Fibroblast of skin of left biceps (primary cell): ENCODE data around the gene SDF2L1.
"Not testable (repeated sequence)": the region's sequence is repeated elsewhere in the genome, so short reads cannot be mapped to it uniquely, and the experiment has no call there.

ENCODE experiments used
- DNase-seq, 2 experiments: peaks; one replicate each; pipeline ENCODE4 v3.0.0-alpha.2; 2013; ENCODE audit warnings: low read depth in 2 of 2

The SDF2L1 gene

GRCh38 chr22:21636629-21637218 lies 5.4 kb upstream of the SDF2L1 start:
- no peak for DNase-seq

- DNase-seq: not testable (repeated sequence)
These were observed 4.7 kb upstream of the SDF2L1 start for GRCh38 chr22:21637450-21637849.

GRCh38 chr22:21639359-21639758 lies 2.7 kb upstream of the SDF2L1 start:
- DNase-seq: no peak

GRCh38 chr22:21640810-21641209 lies 1.3 kb upstream of the SDF2L1 start:
- DNase-seq: no peak

GRCh38 chr22:21641417-21641788 lies 699 bp upstream of the SDF2L1 start:
- DNase-seq: no peak

GRCh38 chr22:21642584-21643448 lies 714 bp downstream of the SDF2L1 start:
- no peak for DNase-seq

- no peak for DNase-seq
These were observed 1.6 kb downstream of the SDF2L1 start for GRCh38 chr22:21643533-21644357.

GRCh38 chr22:21645513-21645912 lies 3.4 kb downstream of the SDF2L1 start:
- not testable (repeated sequence) for DNase-seq

GRCh38 chr22:21646608-21647590 lies 4.8 kb downstream of the SDF2L1 start:
- DNase-seq: peak; percentile 28 to 44

GRCh38 chr22:21650280-21650679 lies 8.2 kb downstream of the SDF2L1 start:
- DNase-seq: no peak

GRCh38 chr22:21650823-21651520 lies 8.9 kb downstream of the SDF2L1 start:
- DNase-seq: no peak

- DNase-seq: no peak
These were observed 9.5 kb downstream of the SDF2L1 start for GRCh38 chr22:21651521-21652009.

GRCh38 chr22:21652010-21652546 lies 10.0 kb downstream of the SDF2L1 start:
- DNase-seq: peak; percentile 62 to 70

- no peak for DNase-seq
These were observed 10.7 kb downstream of the SDF2L1 start for GRCh38 chr22:21652547-21653545.

GRCh38 chr22:21657020-21657359 lies 14.9 kb downstream of the SDF2L1 start:
- no peak for DNase-seq

GRCh38 chr22:21657360-21658032 lies 15.4 kb downstream of the SDF2L1 start:
- no peak for DNase-seq

GRCh38 chr22:21659864-21660525 lies 17.9 kb downstream of the SDF2L1 start:
- no peak for DNase-seq

- no peak for DNase-seq
These were observed 18.8 kb downstream of the SDF2L1 start for GRCh38 chr22:21660904-21661303.
